Kidney (tissue), 14 donors: ENCODE results near the gene BCAM. TPM values are rescaled to one million over a fixed set of nuclear protein-coding genes. Genes with fewer than 3 reads are reported as not detected.

Source experiments
- DNase-seq, 5 donors: peaks; one replicate each; pipeline ENCODE4 v3.0.0-alpha.2; 2013 to 2020
- FAIRE-seq: peaks from 2 replicates; lab custom pipeline; 2012; peaks lifted over from hg19 to GRCh38; lab: Jason Lieb, UNC
- H3K27ac ChIP-seq, 2 donors: one replicate each; pipeline ENCODE4 v1.7.0; 2013; ENCODE audit warnings: low read depth in 2 of 2, low read length in 2 of 2, inconsistent platforms in 1 of 2
- H3K27me3 ChIP-seq: one replicate; pipeline ENCODE4 v1.7.1; 2013; ENCODE audit warnings: low read length, inconsistent platforms; ENCODE audit not compliant: control insufficient read depth, insufficient read depth
- H3K36me3 ChIP-seq, 3 donors: one replicate each; pipeline versions ENCODE4 v1.7.0 to v1.7.1; 2013; ENCODE audit warnings: low read length in 3 of 3, control low read depth in 1 of 3, inconsistent platforms in 1 of 3; ENCODE audit not compliant: insufficient read depth in 3 of 3, control insufficient read depth in 2 of 3
- H3K4me1 ChIP-seq, 3 donors: one replicate each; pipeline versions ENCODE4 v1.7.0 to v1.7.1; 2013; ENCODE audit warnings: low read length in 3 of 3, inconsistent platforms in 1 of 3, low read depth in 1 of 3; ENCODE audit not compliant: control insufficient read depth in 2 of 3, insufficient read depth in 2 of 3
- H3K4me3 ChIP-seq, 3 donors: one replicate each; pipeline versions ENCODE4 v1.7.0 to v1.8.1; 2013; ENCODE audit warnings: low read length in 3 of 3, control low read depth in 1 of 3, inconsistent platforms in 1 of 3
- H3K9ac ChIP-seq, 3 donors: one replicate each; pipeline versions ENCODE4 v1.7.0 to v1.7.1; 2013; ENCODE audit warnings: low read length in 3 of 3, control low read depth in 1 of 3, inconsistent platforms in 1 of 3
- H3K9me3 ChIP-seq, 3 donors: one replicate each; pipeline versions ENCODE4 v1.7.0 to v1.7.1; 2013; ENCODE audit warnings: low read length in 3 of 3, control low read depth in 1 of 3, inconsistent platforms in 1 of 3; ENCODE audit not compliant: control insufficient read depth in 2 of 3, insufficient read depth in 1 of 3
- intact Hi-C: fragments of 100-400 bp; cut with DNase I; formaldehyde crosslinking; loops from one replicate; pipeline ENCODE4 v1.11.1; 2022
- polyA plus RNA-seq: library from polyadenylated mRNA; stranded (reverse); fragments of 350-450 nt; fragmentation: Illumina TruSeq; extraction: RNeasy Lipid Tissue Mini Kit (QIAGEN cat#74804); gene quantifications from one replicate; pipeline ENCODE4 v1.2.3, GENCODE V29; 2014; ENCODE audit warnings: low read depth, low replicate concordance; ENCODE audit not compliant: insufficient read depth
- total RNA-seq: library from RNA; stranded (reverse); fragmentation: NEBNext Ultra II Directional; extraction: Animal tissue kit (Norgen Biotek cat#: 25700); gene quantifications from one replicate; pipeline ENCODE4 v1.2.1, GENCODE V29; 2021
- TF ChIP-seq, protein P1 (sequence below): IDR thresholded peaks from 3 replicates; pipeline ENCODE4 v1.5.1; 2012; ENCODE audit warnings: mild to moderate bottlenecking, moderate library complexity, borderline replicate concordance; ENCODE audit not compliant: insufficient read depth; ENCODE audit errors: extremely low read depth
- donor health status: control.
- donor health status: control.
- donor health status: control.
- donor health status: control.
- donor health status: control.
- donor health status: DM: yes; HTN: yes; CAD: no.
- donor health status: Normal renal cell carcinoma (clear cell type).

BCAM gene
- total and polyA plus RNA-seq, 2 donors from 2014 or later: 671 to 748 TPM

GRCh38 chr19:44866664-44867063, 57.8 kb downstream of the BCAM start:
- intact Hi-C loops: no loop called here
- Histone ChIP-seq H3K36me3 (peaks cover 2 to 12% (median 8%) of the 10 kb centered on the region in 3 donors), H3K9me3 (no peaks in the 10 kb centered on the region)

GRCh38 chr19:44867578-44867977, 58.7 kb downstream of the BCAM start:
- no peaks in the 10 kb centered on the region for H3K4me1 ChIP-seq
- no peak for DNase-seq
- H3K36me3 ChIP-seq: peaks cover 5 to 21% (median 14%) of the 10 kb centered on the region in 3 donors
- TF ChIP-seq, protein P1, sequence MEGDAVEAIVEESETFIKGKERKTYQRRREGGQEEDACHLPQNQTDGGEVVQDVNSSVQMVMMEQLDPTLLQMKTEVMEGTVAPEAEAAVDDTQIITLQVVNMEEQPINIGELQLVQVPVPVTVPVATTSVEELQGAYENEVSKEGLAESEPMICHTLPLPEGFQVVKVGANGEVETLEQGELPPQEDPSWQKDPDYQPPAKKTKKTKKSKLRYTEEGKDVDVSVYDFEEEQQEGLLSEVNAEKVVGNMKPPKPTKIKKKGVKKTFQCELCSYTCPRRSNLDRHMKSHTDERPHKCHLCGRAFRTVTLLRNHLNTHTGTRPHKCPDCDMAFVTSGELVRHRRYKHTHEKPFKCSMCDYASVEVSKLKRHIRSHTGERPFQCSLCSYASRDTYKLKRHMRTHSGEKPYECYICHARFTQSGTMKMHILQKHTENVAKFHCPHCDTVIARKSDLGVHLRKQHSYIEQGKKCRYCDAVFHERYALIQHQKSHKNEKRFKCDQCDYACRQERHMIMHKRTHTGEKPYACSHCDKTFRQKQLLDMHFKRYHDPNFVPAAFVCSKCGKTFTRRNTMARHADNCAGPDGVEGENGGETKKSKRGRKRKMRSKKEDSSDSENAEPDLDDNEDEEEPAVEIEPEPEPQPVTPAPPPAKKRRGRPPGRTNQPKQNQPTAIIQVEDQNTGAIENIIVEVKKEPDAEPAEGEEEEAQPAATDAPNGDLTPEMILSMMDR: no peak
- H3K27ac ChIP-seq: no peak overlapping the region
- no peak for FAIRE-seq
- no peaks in the 10 kb centered on the region for H3K9me3 ChIP-seq
- H3K9ac ChIP-seq: no peak overlapping the region
- H3K27me3 ChIP-seq: no peaks in the 10 kb centered on the region
- intact Hi-C loops: no loop called here
- no peak overlapping the region for H3K4me3 ChIP-seq

More at GRCh38 chr19:44866664-44867063, 57.8 kb downstream of the BCAM start:
- H3K4me1 ChIP-seq: no peaks in the 10 kb centered on the region
- no peaks in the 10 kb centered on the region for H3K27me3 ChIP-seq
- H3K27ac ChIP-seq: no peak overlapping the region
- no peak overlapping the region for H3K4me3 ChIP-seq
- H3K9ac ChIP-seq: no peak overlapping the region
- no peak for DNase-seq
- TF ChIP-seq, protein P1: no peak
- FAIRE-seq: no peak

- Histone ChIP-seq H3K27me3 (no peaks in the 10 kb centered on the region), H3K27ac (no peak overlapping the region), H3K4me3 (no peak overlapping the region), H3K36me3 (peaks cover 9 to 36% (median 31%) of the 10 kb centered on the region in 3 donors), H3K9me3 (no peaks in the 10 kb centered on the region), H3K9ac (no peak overlapping the region), H3K4me1 (no peaks in the 10 kb centered on the region)
- DNase-seq: no peak
- FAIRE-seq: no peak
- TF ChIP-seq, protein P1: no peak
- intact Hi-C loops: no loop called here
Observed at GRCh38 chr19:44869733-44870470, 61.0 kb downstream of the BCAM start.

Other genes starting within 250 kb of the BCAM start
- not detected for gene IGSF23, start 195.5 kb upstream of the BCAM start, total RNA-seq
- not detected for gene IGSF23, start 195.5 kb upstream of the BCAM start, polyA plus RNA-seq
- gene PVR, start 165.2 kb upstream of the BCAM start, total RNA-seq: 36.4 TPM
- 20.7 TPM for gene PVR, start 165.2 kb upstream of the BCAM start, polyA plus RNA-seq
- gene CEACAM19, start 137.6 kb upstream of the BCAM start, total RNA-seq: 5.1 TPM
- gene CEACAM19, start 137.6 kb upstream of the BCAM start, polyA plus RNA-seq: 5.5 TPM
- not detected for gene CEACAM16, start 110.0 kb upstream of the BCAM start, total RNA-seq
- not detected for gene CEACAM16, start 110.0 kb upstream of the BCAM start, polyA plus RNA-seq
- gene BCL3, start 60.4 kb upstream of the BCAM start, total RNA-seq: 86.8 TPM
- gene BCL3, start 60.4 kb upstream of the BCAM start, polyA plus RNA-seq: 23.2 TPM
- 11.5 TPM for gene CBLC, start 31.2 kb upstream of the BCAM start, total RNA-seq
- 8.2 TPM for gene CBLC, start 31.2 kb upstream of the BCAM start, polyA plus RNA-seq
- 110 TPM for gene NECTIN2, start 37.2 kb downstream of the BCAM start, total RNA-seq
- 111 TPM for gene NECTIN2, start 37.2 kb downstream of the BCAM start, polyA plus RNA-seq
- 45.4 TPM for gene TOMM40, start 82.2 kb downstream of the BCAM start, total RNA-seq
- 51.5 TPM for gene TOMM40, start 82.2 kb downstream of the BCAM start, polyA plus RNA-seq
- gene APOE, start 96.7 kb downstream of the BCAM start, total RNA-seq: 122 TPM
- 2,837 TPM for gene APOE, start 96.7 kb downstream of the BCAM start, polyA plus RNA-seq
- gene APOC1, start 105.5 kb downstream of the BCAM start, total RNA-seq: 11.8 TPM
- gene APOC1, start 105.5 kb downstream of the BCAM start, polyA plus RNA-seq: 16.7 TPM
- gene APOC4, start 133.1 kb downstream of the BCAM start, total RNA-seq: not detected
- not detected for gene APOC4, start 133.1 kb downstream of the BCAM start, polyA plus RNA-seq
- 1.6 TPM for gene APOC2, start 136.9 kb downstream of the BCAM start, total RNA-seq
- gene APOC2, start 136.9 kb downstream of the BCAM start, polyA plus RNA-seq: 25.0 TPM
- 107 TPM for gene CLPTM1, start 146.3 kb downstream of the BCAM start, total RNA-seq
- gene CLPTM1, start 146.3 kb downstream of the BCAM start, polyA plus RNA-seq: 142 TPM
- gene RELB, start 192.4 kb downstream of the BCAM start, total RNA-seq: 30.6 TPM
- 10.3 TPM for gene RELB, start 192.4 kb downstream of the BCAM start, polyA plus RNA-seq
- 83.6 TPM for gene CLASRP, start 229.9 kb downstream of the BCAM start, total RNA-seq
- 38.0 TPM for gene CLASRP, start 229.9 kb downstream of the BCAM start, polyA plus RNA-seq